ENCODE data around the gene CD300LF. TPM values are rescaled to one million over a fixed set of nuclear protein-coding genes. Genes with fewer than 3 reads are reported as not detected.

The CD300LF gene
- total RNA-seq, 1 experiment from 2014 or later = 2.4 TPM

DNA sequence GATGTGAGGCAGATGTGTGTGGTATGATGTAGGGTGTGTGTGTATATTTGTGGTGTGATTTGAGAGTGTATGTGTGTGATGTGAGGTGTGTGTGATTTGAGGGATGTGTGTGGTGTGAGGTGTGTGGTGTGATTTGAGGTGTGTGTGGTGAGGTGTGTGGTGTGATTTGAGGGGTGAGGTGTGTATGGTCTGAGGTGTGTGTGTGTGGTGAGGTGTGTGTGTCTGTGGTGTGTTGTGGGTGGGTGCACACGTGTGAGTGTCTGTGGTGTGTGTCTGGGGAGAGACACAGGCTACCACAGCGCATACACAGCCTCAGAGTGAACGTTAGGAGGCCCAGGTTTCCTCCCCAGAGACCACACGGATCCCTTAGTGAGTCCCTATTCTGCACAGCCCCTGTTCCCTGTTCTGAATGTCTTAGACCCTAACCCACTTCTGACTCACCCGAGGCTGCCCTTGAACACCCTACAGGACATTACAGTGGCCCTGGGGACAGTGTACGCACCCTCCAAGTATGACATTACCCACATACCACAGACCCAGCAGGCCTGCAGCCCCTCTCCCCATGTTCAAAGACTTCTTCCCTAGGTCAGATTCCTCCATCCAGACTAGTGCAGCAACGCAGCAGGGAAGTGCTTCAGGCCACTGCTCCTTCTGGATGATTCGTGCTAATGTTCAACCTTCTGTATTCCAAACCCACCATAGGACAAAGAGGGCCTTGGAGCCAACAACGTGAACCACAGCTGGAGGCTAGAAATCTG, 20.8 kb upstream of the CD300LF start:
- H3K4me3 ChIP-seq (ENCODE audit: low read depth, low read length) = no peak overlapping the region
- CTCF ChIA-PET = no interaction called here
- H3K36me3 ChIP-seq (ENCODE audit: control insufficient read depth, insufficient read depth, low read length) = no peaks in the 10 kb centered on the region
- Mint-ChIP-seq H3K27ac (ENCODE audit: unreplicated experiment) (no peak overlapping the region), H3K4me3 (ENCODE audit: unreplicated experiment) (no peak overlapping the region), H3K9me3 (ENCODE audit: unreplicated experiment) (no peaks in the 10 kb centered on the region), H3K27me3 (ENCODE audit: insufficient read depth, unreplicated experiment) (no peaks in the 10 kb centered on the region), H3K36me3 (ENCODE audit: insufficient read depth, unreplicated experiment) (peaks cover 6% of the 10 kb centered on the region), H3K4me1 (ENCODE audit: low read depth, unreplicated experiment) (peaks cover 6% of the 10 kb centered on the region)
- TF ChIP-seq, protein P1, sequence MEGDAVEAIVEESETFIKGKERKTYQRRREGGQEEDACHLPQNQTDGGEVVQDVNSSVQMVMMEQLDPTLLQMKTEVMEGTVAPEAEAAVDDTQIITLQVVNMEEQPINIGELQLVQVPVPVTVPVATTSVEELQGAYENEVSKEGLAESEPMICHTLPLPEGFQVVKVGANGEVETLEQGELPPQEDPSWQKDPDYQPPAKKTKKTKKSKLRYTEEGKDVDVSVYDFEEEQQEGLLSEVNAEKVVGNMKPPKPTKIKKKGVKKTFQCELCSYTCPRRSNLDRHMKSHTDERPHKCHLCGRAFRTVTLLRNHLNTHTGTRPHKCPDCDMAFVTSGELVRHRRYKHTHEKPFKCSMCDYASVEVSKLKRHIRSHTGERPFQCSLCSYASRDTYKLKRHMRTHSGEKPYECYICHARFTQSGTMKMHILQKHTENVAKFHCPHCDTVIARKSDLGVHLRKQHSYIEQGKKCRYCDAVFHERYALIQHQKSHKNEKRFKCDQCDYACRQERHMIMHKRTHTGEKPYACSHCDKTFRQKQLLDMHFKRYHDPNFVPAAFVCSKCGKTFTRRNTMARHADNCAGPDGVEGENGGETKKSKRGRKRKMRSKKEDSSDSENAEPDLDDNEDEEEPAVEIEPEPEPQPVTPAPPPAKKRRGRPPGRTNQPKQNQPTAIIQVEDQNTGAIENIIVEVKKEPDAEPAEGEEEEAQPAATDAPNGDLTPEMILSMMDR (IDR thresholded peaks at IDR 0.05; ENCODE audit: insufficient read depth in 1 of 2, low read depth in 1 of 2, low read length in 1 of 2, severe bottlenecking in 1 of 2, unreplicated experiment in 1 of 2) = no peak
- H3K4me1 ChIP-seq = peaks cover 22% of the 10 kb centered on the region
- no peaks in the 10 kb centered on the region for H3K9me3 ChIP-seq
- BruUV-seq (replicated peaks) = no TSS peak
- intact Hi-C loops (cut with micrococcal nuclease; ENCODE audit: unreplicated experiment) = no loop called here
- POLR2A ChIA-PET = no interaction called here
- DNase-seq = no peak
- H3K27me3 ChIP-seq (replicated peaks; ENCODE audit: control insufficient read depth, insufficient read depth, low read length) = no peaks in the 10 kb centered on the region

DNA sequence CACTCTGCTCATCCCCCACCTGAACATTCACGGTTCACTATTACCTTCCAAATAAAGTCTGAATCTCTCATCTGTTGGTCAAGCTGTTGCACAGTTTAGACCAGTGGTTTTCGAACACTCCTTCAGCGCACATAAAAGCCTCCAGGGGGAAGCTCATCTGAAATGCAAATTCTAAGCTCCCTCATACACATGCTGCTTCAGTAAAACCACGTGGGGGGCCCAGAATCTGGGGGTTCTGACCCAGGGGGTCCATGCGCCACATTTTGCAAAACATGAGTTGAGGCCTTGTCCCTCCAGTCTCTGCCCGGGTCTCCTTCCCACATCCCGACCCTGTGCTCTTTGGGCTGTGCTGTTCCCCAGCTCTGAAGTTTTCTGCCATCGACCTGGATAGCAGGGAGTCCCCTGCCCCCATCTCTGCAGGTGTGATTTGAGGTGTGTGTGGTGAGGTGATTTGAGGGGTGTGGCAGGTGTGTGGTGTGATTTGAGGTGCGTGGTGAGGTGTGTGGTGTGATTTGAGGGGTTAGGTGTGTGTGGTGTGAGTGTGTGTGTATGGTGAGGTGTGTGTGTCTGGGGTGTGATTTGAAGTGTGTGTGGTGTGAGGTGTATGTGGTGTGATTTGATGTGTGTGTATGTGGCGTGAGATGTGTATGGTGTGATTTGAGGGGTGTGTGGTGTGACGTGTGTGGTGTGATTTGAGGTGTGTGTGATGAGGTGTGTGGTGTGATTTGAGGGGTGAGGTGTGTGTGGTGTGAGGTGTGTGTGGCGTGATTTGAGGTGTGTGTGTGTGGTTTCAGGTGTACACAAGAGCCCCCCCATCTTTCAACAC, 19.5 kb upstream of the CD300LF start:
- no peak overlapping the region for H3K4me3 Mint-ChIP-seq (ENCODE audit: unreplicated experiment)
- no peaks in the 10 kb centered on the region for H3K36me3 ChIP-seq (ENCODE audit: control insufficient read depth, insufficient read depth, low read length)
- no peaks in the 10 kb centered on the region for H3K27me3 ChIP-seq (replicated peaks; ENCODE audit: control insufficient read depth, insufficient read depth, low read length)
- intact Hi-C loops (cut with micrococcal nuclease; ENCODE audit: unreplicated experiment) = no loop called here
- POLR2A ChIA-PET = no interaction called here
- 0 out of 2 replicates have a peak, but pooled peaks cover 3% of the 10 kb centered on the region for H3K9me3 ChIP-seq
- CTCF ChIA-PET = interaction anchor here (0.6 kb wide), 1 partner anchor 77 kb away, joined by 3 read pairs; no protein-coding TSS in a partner anchor
- no peak overlapping the region for H3K27ac Mint-ChIP-seq (ENCODE audit: unreplicated experiment)
- H3K4me1 ChIP-seq = peaks cover 13% of the 10 kb centered on the region
- H3K36me3 Mint-ChIP-seq (ENCODE audit: insufficient read depth, unreplicated experiment) = peaks cover 6% of the 10 kb centered on the region
- no peak overlapping the region for H3K4me3 ChIP-seq (ENCODE audit: low read depth, low read length)
- H3K4me1 Mint-ChIP-seq (ENCODE audit: low read depth, unreplicated experiment) = peaks cover 6% of the 10 kb centered on the region
- DNase-seq = no peak
- no peaks in the 10 kb centered on the region for H3K9me3 Mint-ChIP-seq (ENCODE audit: unreplicated experiment)
- no TSS peak for BruUV-seq (replicated peaks)
- TF ChIP-seq, protein P1 (IDR thresholded peaks at IDR 0.05; ENCODE audit: insufficient read depth in 1 of 2, low read depth in 1 of 2, low read length in 1 of 2, severe bottlenecking in 1 of 2, unreplicated experiment in 1 of 2) = no peak
- no peaks in the 10 kb centered on the region for H3K27me3 Mint-ChIP-seq (ENCODE audit: insufficient read depth, unreplicated experiment)

DNA sequence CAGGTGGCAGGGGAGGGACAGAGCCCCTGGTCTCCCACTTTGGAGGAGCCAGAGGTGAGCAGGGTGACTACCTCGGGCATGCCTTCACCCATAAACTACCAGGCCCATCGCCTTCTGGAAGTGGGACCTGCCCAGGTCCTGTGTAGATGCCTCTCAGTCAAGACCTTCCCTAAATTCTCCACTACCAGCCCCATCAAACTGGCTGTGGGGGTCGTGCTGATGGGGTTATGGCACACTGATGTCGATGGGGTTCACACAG, 18.6 kb upstream of the CD300LF start:
- ChIA-PET POLR2A (no interaction called here), CTCF (no interaction called here)
- no peaks in the 10 kb centered on the region for H3K9me3 Mint-ChIP-seq (ENCODE audit: unreplicated experiment)
- DNase-seq = no peak
- no peak overlapping the region for H3K4me3 Mint-ChIP-seq (ENCODE audit: unreplicated experiment)
- H3K36me3 ChIP-seq (ENCODE audit: control insufficient read depth, insufficient read depth, low read length) = no peaks in the 10 kb centered on the region
- no TSS peak for BruUV-seq (replicated peaks)
- peaks cover 6% of the 10 kb centered on the region for H3K4me1 Mint-ChIP-seq (ENCODE audit: low read depth, unreplicated experiment)
- H3K27ac Mint-ChIP-seq (ENCODE audit: unreplicated experiment) = no peak overlapping the region
- 0 out of 2 replicates have a peak, but pooled peaks cover 3% of the 10 kb centered on the region for H3K9me3 ChIP-seq
- H3K4me1 ChIP-seq = peaks cover 12% of the 10 kb centered on the region
- H3K4me3 ChIP-seq (ENCODE audit: low read depth, low read length) = no peak overlapping the region
- intact Hi-C loops (cut with micrococcal nuclease; ENCODE audit: unreplicated experiment) = no loop called here
- H3K27me3 ChIP-seq (replicated peaks; ENCODE audit: control insufficient read depth, insufficient read depth, low read length) = no peaks in the 10 kb centered on the region
- H3K36me3 Mint-ChIP-seq (ENCODE audit: insufficient read depth, unreplicated experiment) = peaks cover 2% of the 10 kb centered on the region
- TF ChIP-seq, protein P1 (IDR thresholded peaks at IDR 0.05; ENCODE audit: insufficient read depth in 1 of 2, low read depth in 1 of 2, low read length in 1 of 2, severe bottlenecking in 1 of 2, unreplicated experiment in 1 of 2) = no peak
- no peaks in the 10 kb centered on the region for H3K27me3 Mint-ChIP-seq (ENCODE audit: insufficient read depth, unreplicated experiment)
